ENCODE data around the gene NSUN3. TPM values are rescaled to one million over a fixed set of nuclear protein-coding genes. Genes with fewer than 3 reads are reported as not detected.

Gene NSUN3
- total and polyA plus RNA-seq, 4 donors: 5.1 to 61.0 (median 9.3) TPM

DNA sequence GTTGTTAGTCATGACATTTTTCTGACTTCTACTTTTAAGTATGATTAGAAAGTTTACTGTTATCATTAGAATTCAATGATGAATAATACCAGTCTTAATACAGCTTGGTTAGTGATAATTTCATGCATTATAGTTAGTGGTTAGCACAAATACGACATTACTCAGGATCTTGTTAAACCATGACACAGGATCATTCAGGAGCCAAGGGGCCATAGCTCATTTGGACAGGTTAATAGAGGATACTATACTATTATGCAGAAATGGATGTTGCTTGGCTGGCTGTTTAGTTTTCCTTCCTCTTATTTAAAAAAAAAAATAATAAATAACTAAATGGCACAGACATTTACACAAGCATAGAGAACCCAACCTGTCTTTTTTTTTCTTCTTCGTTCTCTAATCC lies 55.5 kb downstream of the NSUN3 start:
- 68 to 79% methylated on average over 2 of the region's 2 CpGs for WGBS, 2 donors
- no peak overlapping the region for H3K9ac ChIP-seq (ENCODE audit: insufficient read depth in 1 of 2, low read length in 2 of 2)
- DNase-seq (no peak), ATAC-seq (ENCODE audit: insufficient read depth, low FRiP score) (no peak)
- H3K27ac ChIP-seq (ENCODE audit: low read depth in 1 of 2, low read length in 1 of 2): no peak overlapping the region
- no peaks in the 10 kb centered on the region for H3K9me3 ChIP-seq (ENCODE audit: control insufficient read depth in 4 of 4, insufficient read depth in 3 of 4, low read length in 3 of 4)
- no peak overlapping the region for H3K4me3 ChIP-seq
- TF ChIP-seq, protein P1, sequence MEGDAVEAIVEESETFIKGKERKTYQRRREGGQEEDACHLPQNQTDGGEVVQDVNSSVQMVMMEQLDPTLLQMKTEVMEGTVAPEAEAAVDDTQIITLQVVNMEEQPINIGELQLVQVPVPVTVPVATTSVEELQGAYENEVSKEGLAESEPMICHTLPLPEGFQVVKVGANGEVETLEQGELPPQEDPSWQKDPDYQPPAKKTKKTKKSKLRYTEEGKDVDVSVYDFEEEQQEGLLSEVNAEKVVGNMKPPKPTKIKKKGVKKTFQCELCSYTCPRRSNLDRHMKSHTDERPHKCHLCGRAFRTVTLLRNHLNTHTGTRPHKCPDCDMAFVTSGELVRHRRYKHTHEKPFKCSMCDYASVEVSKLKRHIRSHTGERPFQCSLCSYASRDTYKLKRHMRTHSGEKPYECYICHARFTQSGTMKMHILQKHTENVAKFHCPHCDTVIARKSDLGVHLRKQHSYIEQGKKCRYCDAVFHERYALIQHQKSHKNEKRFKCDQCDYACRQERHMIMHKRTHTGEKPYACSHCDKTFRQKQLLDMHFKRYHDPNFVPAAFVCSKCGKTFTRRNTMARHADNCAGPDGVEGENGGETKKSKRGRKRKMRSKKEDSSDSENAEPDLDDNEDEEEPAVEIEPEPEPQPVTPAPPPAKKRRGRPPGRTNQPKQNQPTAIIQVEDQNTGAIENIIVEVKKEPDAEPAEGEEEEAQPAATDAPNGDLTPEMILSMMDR (IDR thresholded peaks at IDR 0.05; ENCODE audit: control extremely low read depth, extremely low read depth): no peak
- peaks cover 0 to 5% (median 0%) of the 10 kb centered on the region in 4 donors for H3K36me3 ChIP-seq (ENCODE audit: control insufficient read depth in 4 of 4, insufficient read depth in 4 of 4, low read length in 4 of 4)
- no peaks in the 10 kb centered on the region for H3K4me1 ChIP-seq (ENCODE audit: control insufficient read depth in 5 of 5, insufficient read depth in 5 of 5, low read length in 5 of 5)
- H3K27me3 ChIP-seq (ENCODE audit: control insufficient read depth in 3 of 3, insufficient read depth in 3 of 3, low read length in 2 of 3): no peaks in the 10 kb centered on the region

DNA sequence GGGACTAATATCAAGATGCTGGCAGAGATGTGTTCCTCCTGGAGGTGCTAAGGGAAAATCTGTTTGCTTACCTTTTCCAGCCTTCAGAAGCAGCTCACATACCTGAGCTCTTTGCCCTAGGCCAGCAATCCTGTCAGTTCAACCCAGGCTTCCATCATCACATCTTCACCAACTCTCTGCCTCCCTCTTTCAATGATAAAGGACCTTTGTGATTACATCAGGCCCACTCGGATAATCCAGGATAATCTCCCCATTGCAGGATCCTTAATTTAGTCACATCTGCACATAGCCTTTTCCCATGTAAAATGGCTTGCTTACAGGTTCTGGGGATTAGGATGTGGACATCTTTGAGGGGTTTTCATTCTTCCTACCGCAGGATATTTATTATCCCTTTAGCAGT lies 58.3 kb downstream of the NSUN3 start:
- TF ChIP-seq, protein P1 (IDR thresholded peaks at IDR 0.05; ENCODE audit: control extremely low read depth, extremely low read depth): no peak
- peaks cover 2 to 6% (median 4%) of the 10 kb centered on the region in 4 donors for H3K36me3 ChIP-seq (ENCODE audit: control insufficient read depth in 4 of 4, insufficient read depth in 4 of 4, low read length in 4 of 4)
- no peak overlapping the region for H3K9ac ChIP-seq (ENCODE audit: insufficient read depth in 1 of 2, low read length in 2 of 2)
- no peaks in the 10 kb centered on the region for H3K27me3 ChIP-seq (ENCODE audit: control insufficient read depth in 3 of 3, insufficient read depth in 3 of 3, low read length in 2 of 3)
- H3K9me3 ChIP-seq (ENCODE audit: control insufficient read depth in 4 of 4, insufficient read depth in 3 of 4, low read length in 3 of 4): no peaks in the 10 kb centered on the region
- no peak overlapping the region for H3K27ac ChIP-seq (ENCODE audit: low read depth in 1 of 2, low read length in 1 of 2)
- H3K4me3 ChIP-seq: no peak overlapping the region
- no peaks in the 10 kb centered on the region for H3K4me1 ChIP-seq (ENCODE audit: control insufficient read depth in 5 of 5, insufficient read depth in 5 of 5, low read length in 5 of 5)
- DNase-seq (no peak), ATAC-seq (ENCODE audit: insufficient read depth, low FRiP score) (no peak)
- 94 to 98% methylated on average over 2 of the region's 2 CpGs for WGBS, 2 donors

DNA sequence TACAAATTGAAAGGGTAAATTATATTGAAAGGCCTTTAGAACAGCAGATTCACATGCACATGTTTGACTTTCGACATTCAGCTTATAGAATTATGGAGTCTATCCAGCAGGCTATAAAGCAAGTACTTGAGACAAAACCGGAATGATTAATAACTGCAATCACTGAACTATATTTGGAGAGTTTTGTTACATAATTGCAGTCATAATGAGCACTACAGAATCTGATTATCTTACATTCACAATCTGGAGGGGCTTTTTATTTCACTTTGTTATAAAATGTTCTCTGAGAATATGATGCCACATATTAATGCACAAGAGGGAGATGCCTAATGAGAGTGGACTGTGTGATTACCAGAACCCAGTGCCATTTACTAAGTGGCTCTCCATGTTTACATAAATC lies 64.3 kb downstream of the NSUN3 start:
- H3K27me3 ChIP-seq (ENCODE audit: control insufficient read depth in 3 of 3, insufficient read depth in 3 of 3, low read length in 2 of 3): no peaks in the 10 kb centered on the region
- no peak overlapping the region for H3K27ac ChIP-seq (ENCODE audit: low read depth in 1 of 2, low read length in 1 of 2)
- H3K9ac ChIP-seq (ENCODE audit: insufficient read depth in 1 of 2, low read length in 2 of 2): no peak overlapping the region
- ATAC-seq (ENCODE audit: insufficient read depth, low FRiP score): no peak
- TF ChIP-seq, protein P1 (IDR thresholded peaks at IDR 0.05; ENCODE audit: control extremely low read depth, extremely low read depth): no peak
- 60 to 78% methylated on average over 2 of the region's 2 CpGs for WGBS, 2 donors
- peaks cover 0 to 15% (median 10%) of the 10 kb centered on the region in 4 donors for H3K36me3 ChIP-seq (ENCODE audit: control insufficient read depth in 4 of 4, insufficient read depth in 4 of 4, low read length in 4 of 4)
- no peaks in the 10 kb centered on the region for H3K9me3 ChIP-seq (ENCODE audit: control insufficient read depth in 4 of 4, insufficient read depth in 3 of 4, low read length in 3 of 4)
- peak in 2 of 3 donors; percentile 16 to 35 for DNase-seq
- no peak overlapping the region for H3K4me3 ChIP-seq
- H3K4me1 ChIP-seq (ENCODE audit: control insufficient read depth in 5 of 5, insufficient read depth in 5 of 5, low read length in 5 of 5): peaks cover 0 to 4% (median 0%) of the 10 kb centered on the region in 5 donors

DNA sequence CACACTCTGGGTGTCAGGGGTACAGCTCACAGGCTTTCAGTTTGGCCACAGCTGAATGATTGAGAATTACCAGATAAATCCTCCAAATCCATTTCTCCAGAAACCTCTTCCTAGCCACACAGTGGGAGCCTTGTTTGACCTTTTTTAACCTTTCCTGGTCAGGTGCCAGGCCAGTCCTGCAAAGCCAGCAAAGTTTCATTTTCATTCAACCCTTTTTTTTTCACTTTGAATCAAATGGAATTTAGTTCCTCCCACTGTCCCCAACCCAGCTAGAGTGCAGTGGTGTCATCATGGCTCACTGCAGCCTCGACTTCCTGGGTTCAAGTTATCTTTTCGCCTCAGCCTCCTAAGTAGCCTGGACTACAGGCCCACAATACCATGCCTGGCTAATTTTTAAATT lies 67.8 kb downstream of the NSUN3 start:
- DNase-seq (no peak), ATAC-seq (ENCODE audit: insufficient read depth, low FRiP score) (no peak)
- Histone ChIP-seq H3K9me3 (ENCODE audit: control insufficient read depth in 4 of 4, insufficient read depth in 3 of 4, low read length in 3 of 4) (no peaks in the 10 kb centered on the region), H3K27ac (ENCODE audit: low read depth in 1 of 2, low read length in 1 of 2) (no peak overlapping the region), H3K9ac (ENCODE audit: insufficient read depth in 1 of 2, low read length in 2 of 2) (no peak overlapping the region), H3K4me3 (no peak overlapping the region), H3K4me1 (ENCODE audit: control insufficient read depth in 5 of 5, insufficient read depth in 5 of 5, low read length in 5 of 5) (peaks cover 0 to 4% (median 0%) of the 10 kb centered on the region in 5 donors), H3K27me3 (ENCODE audit: control insufficient read depth in 3 of 3, insufficient read depth in 3 of 3, low read length in 2 of 3) (no peaks in the 10 kb centered on the region), H3K36me3 (ENCODE audit: control insufficient read depth in 4 of 4, insufficient read depth in 4 of 4, low read length in 4 of 4) (peaks cover 0 to 15% (median 8%) of the 10 kb centered on the region in 4 donors)
- TF ChIP-seq, protein P1 (IDR thresholded peaks at IDR 0.05; ENCODE audit: control extremely low read depth, extremely low read depth): no peak
- 86 to 91% methylated on average over 2 of the region's 2 CpGs for WGBS, 2 donors

All from lung (tissue), 12 donors.